HepG2 (cell line): ENCODE results near the gene ABCG4. TPM values are rescaled to one million over a fixed set of nuclear protein-coding genes. Genes with fewer than 3 reads are reported as not detected.

Source experiments
- ATAC-seq: fragments of 200-7000 bp; cut with Tn5 transposase; 3 replicates; pipeline ENCODE4 v1.9.1; 2020; ENCODE audit warnings: mild to moderate bottlenecking, moderate library complexity
- BruUV-seq: library from RNA; stranded (reverse); fragments of 400-500 nt; replicated peaks from 2 replicates; lab custom pipeline; 2021; lab: Mats Ljungman, UMichigan
- CTCF ChIA-PET: fragments of 300-600 bp; formaldehyde crosslinking; extraction: SDS; loops from one replicate; lab custom pipeline; 2021; ENCODE audit warnings: low total read pairs, inconsistent platforms, low intra/inter-chr PET ratio; lab: Yijun Ruan, JAX
- POLR2A ChIA-PET: fragments of 350-600 bp; sonication (Branson Sonifier 250); formaldehyde crosslinking; loops from one replicate; lab custom pipeline; 2020; ENCODE audit warnings: antibody characterized with exemption, inconsistent platforms; lab: Yijun Ruan, JAX
- DNase-seq: peaks from one replicate; pipeline ENCODE4 v3.0.0-alpha.2; 2015; ENCODE audit warnings: low spot score
- FAIRE-seq: peaks from 3 replicates; lab custom pipeline; 2011; peaks lifted over from hg19 to GRCh38; lab: Jason Lieb, UNC
- H2AFZ ChIP-seq: one replicate; pipeline ENCODE4 v1.6.1; 2011; ENCODE audit warnings: low read length, inconsistent platforms
- H3K27ac ChIP-seq: fragments of 300-600 bp; 3 replicates; pipeline ENCODE4 v1.8.0; 2011; ENCODE audit warnings: mixed run types, mild to moderate bottlenecking, mixed read lengths, low read length, inconsistent platforms; ENCODE audit not compliant: insufficient read depth; ENCODE audit errors: extremely low read length
- H3K27me3 ChIP-seq, 2 experiments: fragments of 200-600 bp in 1 of 2; 2 replicates in 1 of 2; 3 replicates in 1 of 2; pipeline versions ENCODE4 v1.6.0 to v1.8.0; 2011; ENCODE audit warnings: low read length in 2 of 2, mild to moderate bottlenecking in 2 of 2, moderate library complexity in 2 of 2, inconsistent platforms in 1 of 2; ENCODE audit not compliant: insufficient read depth in 2 of 2, control insufficient read depth in 1 of 2
- H3K36me3 ChIP-seq, 2 experiments: fragments of 200-600 bp in 1 of 2; replicated peaks in 1 of 2; 2 replicates in 1 of 2; 3 replicates in 1 of 2; pipeline versions ENCODE4 v1.5.1 to v1.8.0; 2011; ENCODE audit warnings: low read length in 2 of 2, inconsistent platforms in 1 of 2; ENCODE audit not compliant: insufficient read depth in 2 of 2, control insufficient read depth in 1 of 2
- H3K4me1 ChIP-seq: 2 replicates; pipeline ENCODE4 v1.5.1; 2012; ENCODE audit warnings: low read length, inconsistent platforms; ENCODE audit not compliant: insufficient read depth
- H3K4me2 ChIP-seq: 2 replicates; pipeline ENCODE4 v1.6.0; 2011; ENCODE audit warnings: low read depth, low read length, inconsistent platforms
- H3K4me3 ChIP-seq, 3 experiments: fragments of 200-600 bp in 1 of 3; sonication (generic), shearing (Covaris generic) in 1 of 3; replicated peaks in 1 of 3; 2 replicates each; pipeline ENCODE4 v1.5.1; 2011 to 2016; ENCODE audit warnings: low read length in 3 of 3, inconsistent platforms in 2 of 3, low read depth in 2 of 3, mild to moderate bottlenecking in 2 of 3, control low read depth in 1 of 3, mixed read lengths in 1 of 3; ENCODE audit not compliant: insufficient read depth in 1 of 3
- H3K79me2 ChIP-seq: one replicate; pipeline ENCODE4 v1.6.1; 2011; ENCODE audit warnings: low read length, inconsistent platforms; ENCODE audit not compliant: insufficient read depth
- H3K9ac ChIP-seq: 2 replicates; pipeline ENCODE4 v1.6.0; 2011; ENCODE audit warnings: mild to moderate bottlenecking, low read depth, low read length, inconsistent platforms; ENCODE audit not compliant: insufficient read depth
- H3K9me3 ChIP-seq: 2 replicates; pipeline ENCODE4 v1.5.1; 2012; ENCODE audit warnings: mild to moderate bottlenecking, low read length
- H4K20me1 ChIP-seq: 2 replicates; pipeline ENCODE4 v1.6.0; 2011; ENCODE audit warnings: inconsistent platforms, mild to moderate bottlenecking, low read length, moderate library complexity; ENCODE audit not compliant: insufficient read depth
- CC2D1A ChIP-seq: sonication (generic); formaldehyde crosslinking; IDR thresholded peaks from 2 replicates; pipeline ENCODE4 v1.8.1; 2023; ENCODE audit warnings: mild to moderate bottlenecking, missing genetic modification reagents
- MTA3 ChIP-seq: sonication (generic); formaldehyde crosslinking; IDR thresholded peaks from 2 replicates; pipeline ENCODE4 v1.4.0; 2020; ENCODE audit warnings: missing genetic modification reagents
- MXD4 ChIP-seq: IDR thresholded peaks from 2 replicates; pipeline ENCODE4 v1.6.1; 2016; ENCODE audit warnings: mild to moderate bottlenecking, missing biosample characterization, missing genetic modification reagents
- NR0B2 ChIP-seq: sonication (generic); formaldehyde crosslinking; IDR thresholded peaks from 2 replicates; pipeline ENCODE4 v1.4.0; 2020; ENCODE audit warnings: mild to moderate bottlenecking, missing genetic modification reagents
- PHF21A ChIP-seq: sonication (generic); formaldehyde crosslinking; IDR thresholded peaks from 2 replicates; pipeline ENCODE4 v1.5.0; 2020; ENCODE audit warnings: mild to moderate bottlenecking, missing genetic modification reagents
- STAT6 ChIP-seq: sonication (generic); formaldehyde crosslinking; IDR thresholded peaks from 2 replicates; pipeline ENCODE4 v1.4.0; 2020; ENCODE audit warnings: missing genetic modification reagents, mild to moderate bottlenecking, borderline replicate concordance
- TMF1 ChIP-seq: sonication (generic); formaldehyde crosslinking; IDR thresholded peaks from 2 replicates; pipeline ENCODE4 v1.8.1; 2022; ENCODE audit warnings: low read depth, missing genetic modification reagents
- ZNF431 ChIP-seq: sonication (generic); formaldehyde crosslinking; IDR thresholded peaks from 2 replicates; pipeline ENCODE4 v1.9.0; 2022; ENCODE audit warnings: missing genetic modification reagents, low read depth, mild to moderate bottlenecking, borderline replicate concordance
- ZNF768 ChIP-seq: sonication (generic); formaldehyde crosslinking; IDR thresholded peaks from 2 replicates; pipeline ENCODE4 v1.4.0; 2020; ENCODE audit warnings: missing genetic modification reagents
- WGBS: methylation state at CpG from one replicate; pipeline ENCODE4 v1.1.6; 2017; ENCODE audit warnings: low lambda C conversion rate; 5-methylcytosine and 5-hydroxymethylcytosine counted together
- in situ Hi-C: cut with HindIII; loops from 2 replicates; pipeline ENCODE4 v1.10.0; 2017; ENCODE audit warnings: low pct_unique_long_range_greater_than_20kb; ENCODE audit not compliant: extremely low pct_ligation_motif_present
- intact Hi-C: fragments of 100-400 bp; cut with micrococcal nuclease; formaldehyde crosslinking; loops from one replicate; pipeline ENCODE4 v1.10.0; 2022; ENCODE audit not compliant: unreplicated experiment
- polyA plus RNA-seq, 8 experiments: library from polyadenylated mRNA; depleted of rRNA in 3 of 8; stranded (reverse) in 7 of 8; unstranded in 1 of 8; fragments of >200 nt; fragmentation: Illumina TruSeq in 4 of 8; extraction: Trizol in 4 of 8; gene quantifications; 2 replicates each; pipeline versions ENCODE4 v1.2.1 to v1.2.3, GENCODE V29; 2011 to 2016; ENCODE audit warnings: low read depth in 4 of 8, missing spikeins in 1 of 8, mixed read lengths in 1 of 8; ENCODE audit not compliant: insufficient read depth in 1 of 8
- total RNA-seq, 5 experiments: library from RNA; depleted of rRNA; stranded (reverse); fragments of >200 nt; fragmentation: Illumina TruSeq; extraction: Trizol; gene quantifications; 2 replicates each; pipeline ENCODE4 v1.2.3, GENCODE V29; 2016; ENCODE audit warnings: low read depth in 1 of 5
- TF ChIP-seq, protein P1 (sequence below): sonication (generic); formaldehyde crosslinking; IDR thresholded peaks from 2 replicates; pipeline ENCODE4 v1.5.1; 2020; ENCODE audit warnings: mild to moderate bottlenecking, moderate library complexity, missing genetic modification reagents

The ABCG4 gene
- total and polyA plus RNA-seq, 2 of the 13 experiments (the other 11 are each of a cell fraction or from before 2014, with no cell fraction given), result not detected

DNA sequence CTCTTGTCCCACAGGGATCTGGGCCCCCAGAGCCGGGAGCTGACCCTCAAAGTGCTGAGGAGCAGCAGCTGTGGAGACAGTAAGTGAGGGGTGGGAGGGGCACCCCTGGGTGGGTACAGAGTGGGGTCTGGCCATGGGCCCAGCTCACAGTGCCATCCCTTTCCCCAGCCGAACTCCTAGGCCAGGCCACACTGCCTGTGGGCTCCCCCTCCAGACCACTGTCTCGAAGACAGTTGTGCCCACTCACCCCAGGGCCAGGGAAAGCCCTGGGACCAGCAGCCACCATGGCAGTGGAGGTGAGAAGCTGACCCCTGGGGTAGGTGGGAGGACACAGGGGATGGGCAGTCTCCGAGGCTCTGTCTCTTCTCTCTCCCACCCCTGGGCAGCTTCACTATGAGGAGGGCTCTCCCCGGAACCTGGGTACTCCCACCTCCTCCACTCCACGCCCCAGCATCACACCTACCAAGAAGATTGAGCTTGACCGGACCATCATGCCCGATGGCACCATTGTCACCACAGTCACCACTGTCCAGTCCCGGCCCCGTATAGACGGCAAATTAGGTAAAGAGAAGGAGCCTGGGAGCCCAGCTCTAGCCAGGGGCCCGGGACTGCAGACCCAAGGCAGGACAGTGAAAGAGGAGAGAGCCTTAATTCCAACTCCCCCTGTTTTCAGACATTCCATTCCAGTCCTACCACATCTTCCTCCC, 36.4 kb upstream of the ABCG4 start:
- no peak for DNase-seq
- no peak for ATAC-seq
- FAIRE-seq, result no peak
- H3K27ac ChIP-seq, result no peak overlapping the region
- H4K20me1 ChIP-seq, result no peaks in the 10 kb centered on the region
- no peak overlapping the region for H3K9ac ChIP-seq
- H3K4me3 ChIP-seq, result no peak overlapping the region
- H2AFZ ChIP-seq, result no peak overlapping the region
- no TSS peak for BruUV-seq
- no peak for TF ChIP-seq NR0B2 (CRISPR knock-in tag)
- TF ChIP-seq MXD4 (CRISPR knock-in tag), result no peak
- TF ChIP-seq ZNF768 (CRISPR knock-in tag), result no peak
- no peak for TF ChIP-seq MTA3 (CRISPR knock-in tag)
- no peak for TF ChIP-seq ZNF431 (CRISPR knock-in tag)
- no peak for TF ChIP-seq STAT6 (CRISPR knock-in tag)
- TF ChIP-seq TMF1, result no peak
- TF ChIP-seq CC2D1A (CRISPR knock-in tag), result no peak
- TF ChIP-seq, protein P1, sequence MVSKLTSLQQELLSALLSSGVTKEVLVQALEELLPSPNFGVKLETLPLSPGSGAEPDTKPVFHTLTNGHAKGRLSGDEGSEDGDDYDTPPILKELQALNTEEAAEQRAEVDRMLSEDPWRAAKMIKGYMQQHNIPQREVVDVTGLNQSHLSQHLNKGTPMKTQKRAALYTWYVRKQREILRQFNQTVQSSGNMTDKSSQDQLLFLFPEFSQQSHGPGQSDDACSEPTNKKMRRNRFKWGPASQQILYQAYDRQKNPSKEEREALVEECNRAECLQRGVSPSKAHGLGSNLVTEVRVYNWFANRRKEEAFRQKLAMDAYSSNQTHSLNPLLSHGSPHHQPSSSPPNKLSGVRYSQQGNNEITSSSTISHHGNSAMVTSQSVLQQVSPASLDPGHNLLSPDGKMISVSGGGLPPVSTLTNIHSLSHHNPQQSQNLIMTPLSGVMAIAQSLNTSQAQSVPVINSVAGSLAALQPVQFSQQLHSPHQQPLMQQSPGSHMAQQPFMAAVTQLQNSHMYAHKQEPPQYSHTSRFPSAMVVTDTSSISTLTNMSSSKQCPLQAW (CRISPR knock-in tag), result no peak
- TF ChIP-seq PHF21A (CRISPR knock-in tag), result no peak
- no peaks in the 10 kb centered on the region for H3K79me2 ChIP-seq
- no peaks in the 10 kb centered on the region for H3K27me3 ChIP-seq
- H3K4me1 ChIP-seq, result peaks cover 18% of the 10 kb centered on the region
- no peak overlapping the region for H3K4me2 ChIP-seq
- in situ Hi-C loops, result no loop called here
- H3K36me3 ChIP-seq, result peaks cover 14 to 34% of the 10 kb centered on the region in 2 experiments
- CTCF ChIA-PET, result no interaction called here
- H3K9me3 ChIP-seq, result no peaks in the 10 kb centered on the region
- POLR2A ChIA-PET, result interaction anchor here (1.1 to 1.8 kb wide), 3 partner anchors 9 to 18 kb away, joined by 3 to 6 read pairs (median 3); partner anchors contain the start of gene HINFP
- WGBS, result 95% methylated on average over 10 of the region's 12 CpGs
- intact Hi-C loops, result no loop called here
